HG02571 (cell line): ENCODE results near the gene CSPG5.

Experiments used
- ATAC-seq: cut with Tn5 transposase; IDR thresholded peaks from one replicate; pipeline ENCODE4 v1.9.1; 2021; ENCODE audit warnings: mild to moderate bottlenecking, moderate library complexity; ENCODE audit not compliant: unreplicated experiment

Gene CSPG5, protein sequence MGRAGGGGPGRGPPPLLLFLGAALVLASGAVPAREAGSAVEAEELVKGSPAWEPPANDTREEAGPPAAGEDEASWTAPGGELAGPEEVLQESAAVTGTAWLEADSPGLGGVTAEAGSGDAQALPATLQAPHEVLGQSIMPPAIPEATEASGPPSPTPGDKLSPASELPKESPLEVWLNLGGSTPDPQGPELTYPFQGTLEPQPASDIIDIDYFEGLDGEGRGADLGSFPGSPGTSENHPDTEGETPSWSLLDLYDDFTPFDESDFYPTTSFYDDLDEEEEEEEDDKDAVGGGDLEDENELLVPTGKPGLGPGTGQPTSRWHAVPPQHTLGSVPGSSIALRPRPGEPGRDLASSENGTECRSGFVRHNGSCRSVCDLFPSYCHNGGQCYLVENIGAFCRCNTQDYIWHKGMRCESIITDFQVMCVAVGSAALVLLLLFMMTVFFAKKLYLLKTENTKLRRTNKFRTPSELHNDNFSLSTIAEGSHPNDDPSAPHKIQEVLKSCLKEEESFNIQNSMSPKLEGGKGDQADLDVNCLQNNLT

DNA sequence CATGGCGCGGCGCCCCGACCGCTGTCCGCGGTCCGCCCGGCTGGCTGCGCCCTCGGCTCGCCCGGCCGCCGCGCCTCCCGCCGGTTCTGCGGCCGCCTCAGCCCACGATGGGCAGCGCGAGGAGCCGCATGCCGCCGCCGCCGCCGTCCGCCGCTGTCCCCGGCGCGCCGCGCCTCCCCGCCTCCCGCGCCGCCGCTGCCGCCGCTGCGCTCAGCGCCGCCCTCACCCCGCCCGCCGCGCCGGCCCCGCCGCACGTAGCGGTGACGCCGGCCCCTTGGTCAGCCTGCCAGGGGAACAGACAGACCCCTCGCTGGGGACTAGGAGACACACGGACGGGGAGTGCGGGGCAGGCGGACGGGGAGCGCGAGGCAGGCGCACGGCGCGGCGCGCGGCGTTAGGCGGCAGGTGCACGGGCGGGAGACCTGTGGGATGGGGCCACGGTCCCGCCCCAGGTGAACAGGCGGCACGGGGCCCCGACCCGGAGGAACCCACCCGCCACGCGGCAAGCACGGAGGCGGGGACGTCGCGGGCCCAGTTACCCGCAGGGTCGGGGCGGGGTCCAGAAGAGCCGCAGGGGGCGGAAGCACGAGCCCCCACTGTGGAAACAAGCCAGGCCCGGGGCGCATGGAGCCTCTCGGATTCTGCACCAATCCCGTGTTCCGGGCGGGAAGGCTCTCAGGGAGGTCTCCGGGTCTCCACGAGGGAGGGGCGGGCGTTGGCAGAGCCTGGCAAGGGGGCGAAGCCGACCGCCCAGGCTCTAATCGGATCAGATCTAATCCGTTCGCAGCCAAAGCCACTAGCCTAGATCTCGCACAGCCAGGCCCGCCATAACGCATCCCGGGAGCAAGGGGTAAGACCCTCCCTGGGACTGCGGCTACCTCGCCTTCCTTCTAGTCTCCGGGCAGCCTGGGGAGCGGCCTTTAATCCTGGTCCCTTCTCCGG lies at the start of gene CSPG5:
TSS of gene CSPG5 (minus strand) at position 175 of the 942 bp plus-strand sequence. CDS start at position 3, 172 bp downstream.
- ATAC-seq, result peak; percentile 50

GRCh38 chr3:47628426-47628825 lies 49.8 kb upstream of the CSPG5 start:
- no peak for ATAC-seq

- ATAC-seq, result no peak
Observed at GRCh38 chr3:47622671-47623461, 44.2 kb upstream of the CSPG5 start.

- ATAC-seq, result no peak
Observed at GRCh38 chr3:47617086-47618010, 38.7 kb upstream of the CSPG5 start.

DNA sequence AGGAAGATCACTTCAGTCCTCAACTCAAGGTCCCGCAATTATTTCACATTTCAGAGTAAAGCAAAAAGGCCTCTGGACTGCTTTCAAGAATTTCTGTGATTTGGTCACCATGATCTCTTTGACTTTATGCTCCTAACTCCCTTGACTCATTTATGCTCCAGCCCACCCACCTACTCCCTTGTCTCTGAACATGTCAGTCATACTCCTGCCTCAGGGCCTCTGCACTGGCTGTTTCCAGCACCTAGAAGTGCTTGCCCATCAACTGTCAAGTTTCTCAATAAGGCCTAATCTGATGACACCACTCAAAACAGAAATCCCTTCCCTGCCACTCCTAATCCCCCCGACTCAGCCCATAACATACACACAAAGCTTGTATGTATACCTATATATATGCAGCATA lies 36.1 kb upstream of the CSPG5 start:
- ATAC-seq, result no peak

DNA sequence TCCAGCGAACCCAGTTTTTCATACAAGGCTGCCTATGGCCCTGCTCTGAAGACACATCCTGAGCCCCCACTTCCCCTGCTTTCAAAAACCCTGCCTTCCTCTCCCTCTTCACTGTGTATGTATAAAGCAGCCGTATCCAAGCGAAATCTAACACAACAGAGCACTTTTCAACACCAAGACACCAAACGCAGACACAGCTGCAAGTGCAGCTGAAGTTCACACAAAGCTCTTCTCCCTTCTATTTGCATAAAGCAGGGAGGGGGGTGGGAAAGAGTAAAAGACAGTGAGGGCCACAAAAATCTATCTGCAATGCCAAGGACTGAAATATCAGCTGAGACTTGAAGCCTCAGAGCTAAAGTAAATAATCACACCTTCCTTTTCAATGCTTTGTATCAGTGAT lies 35.1 kb upstream of the CSPG5 start:
- no peak for ATAC-seq

- no peak for ATAC-seq
Observed at GRCh38 chr3:47612879-47613278, 34.2 kb upstream of the CSPG5 start.

- ATAC-seq, result no peak
Observed at GRCh38 chr3:47612178-47612577, 33.5 kb upstream of the CSPG5 start.

- ATAC-seq, result no peak
Observed at GRCh38 chr3:47611576-47611975, 32.9 kb upstream of the CSPG5 start.

GRCh38 chr3:47610583-47610982 lies 31.9 kb upstream of the CSPG5 start:
- no peak for ATAC-seq

DNA sequence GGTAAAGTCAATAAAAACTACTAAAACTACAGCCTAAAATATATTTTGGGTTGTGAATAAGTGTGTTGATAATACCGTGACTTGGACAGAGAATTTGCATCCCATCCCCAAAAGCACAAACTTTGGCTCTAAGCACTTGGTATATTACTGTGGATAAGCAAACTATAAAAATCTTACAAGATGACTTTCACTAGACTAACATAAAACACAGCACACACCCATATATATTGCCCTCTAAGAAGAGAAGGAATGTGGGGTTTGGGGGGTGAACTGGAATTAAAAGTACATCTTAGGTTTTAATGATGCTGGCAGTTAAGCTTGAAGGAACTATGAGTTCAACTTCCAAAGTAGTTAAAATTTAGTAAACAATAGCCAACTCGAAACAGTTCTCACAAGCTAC lies 28.7 kb upstream of the CSPG5 start:
- no peak for ATAC-seq

- no peak for ATAC-seq
Observed at GRCh38 chr3:47606165-47606564, 27.5 kb upstream of the CSPG5 start.

DNA sequence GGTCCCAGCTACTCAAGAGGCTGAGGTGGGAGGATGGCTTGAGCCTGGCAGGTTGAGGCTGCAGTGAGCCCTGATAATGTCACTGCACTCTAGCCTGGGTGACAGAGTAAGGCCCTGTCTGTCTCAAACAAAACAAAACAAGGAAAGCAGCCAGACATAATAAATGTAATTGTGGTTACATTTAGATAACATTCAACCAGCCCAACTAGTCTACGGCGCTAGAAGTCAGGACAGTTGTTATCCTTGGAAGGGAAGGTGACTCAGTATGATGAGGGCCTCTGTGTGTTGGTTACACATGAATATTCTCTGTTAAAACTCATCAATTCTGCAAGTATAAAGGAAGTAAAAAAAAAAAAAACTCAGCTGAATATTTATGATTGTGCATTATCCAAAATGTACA lies 27.0 kb upstream of the CSPG5 start:
- no peak for ATAC-seq

DNA sequence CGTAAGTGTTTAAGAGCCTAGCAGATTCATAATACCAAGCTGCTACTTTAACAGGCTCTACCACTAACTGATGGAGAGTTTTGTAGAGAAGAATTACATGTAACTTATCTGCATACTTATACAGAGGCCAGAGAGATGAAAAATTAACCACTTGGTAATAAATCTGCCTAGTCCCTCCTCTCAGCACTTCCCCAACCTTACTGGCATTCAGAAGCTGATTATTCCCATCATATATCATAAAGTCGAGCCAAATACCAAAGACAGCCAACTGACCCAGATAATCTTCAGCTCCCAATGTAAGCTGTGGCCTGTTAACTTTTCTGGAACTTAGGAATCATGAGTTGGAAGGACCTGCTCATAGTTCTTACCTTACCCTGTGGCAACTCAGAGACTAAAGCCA lies 25.5 kb upstream of the CSPG5 start:
- no peak for ATAC-seq

DNA sequence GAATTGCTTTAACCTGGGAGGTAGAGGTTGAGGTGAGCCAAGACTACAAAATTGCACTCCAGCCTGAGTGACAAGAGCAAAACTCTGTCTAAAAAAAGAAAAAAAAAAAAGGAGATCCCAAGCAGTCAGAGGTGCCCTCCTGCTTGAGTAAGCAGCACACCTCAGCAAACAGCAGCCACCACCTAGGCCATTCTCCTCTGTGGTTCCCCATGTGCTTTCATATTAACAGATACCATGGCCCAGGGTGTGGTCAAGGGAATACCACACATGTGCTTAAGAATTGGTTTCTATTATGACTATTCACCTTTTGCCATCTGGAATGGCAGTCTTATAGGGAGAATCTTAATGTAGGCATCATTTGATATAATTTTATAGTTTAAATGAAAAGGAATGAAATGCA lies 24.7 kb upstream of the CSPG5 start:
- no peak for ATAC-seq

DNA sequence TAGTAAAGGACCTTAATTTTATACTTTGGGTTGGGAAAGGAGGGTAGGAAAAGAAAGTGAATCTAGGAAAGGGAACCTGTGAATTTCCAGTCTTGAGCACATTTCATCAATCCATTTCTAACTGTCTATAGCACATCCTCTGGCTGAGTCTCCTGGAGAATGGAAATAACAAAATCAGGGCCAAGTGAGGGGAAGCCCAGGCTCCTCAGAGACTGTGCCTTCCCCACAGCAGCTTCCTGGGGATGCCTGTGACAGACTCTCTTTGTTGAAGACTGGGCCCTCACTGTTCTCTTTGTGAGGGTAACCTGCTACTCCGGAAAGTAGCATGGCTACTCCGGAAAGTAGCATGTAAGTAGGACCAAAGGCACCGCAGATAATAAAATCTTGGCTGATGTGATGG lies 22.6 kb upstream of the CSPG5 start:
- ATAC-seq, result no peak

- no peak for ATAC-seq
Observed at GRCh38 chr3:47594792-47595191, 16.1 kb upstream of the CSPG5 start.

DNA sequence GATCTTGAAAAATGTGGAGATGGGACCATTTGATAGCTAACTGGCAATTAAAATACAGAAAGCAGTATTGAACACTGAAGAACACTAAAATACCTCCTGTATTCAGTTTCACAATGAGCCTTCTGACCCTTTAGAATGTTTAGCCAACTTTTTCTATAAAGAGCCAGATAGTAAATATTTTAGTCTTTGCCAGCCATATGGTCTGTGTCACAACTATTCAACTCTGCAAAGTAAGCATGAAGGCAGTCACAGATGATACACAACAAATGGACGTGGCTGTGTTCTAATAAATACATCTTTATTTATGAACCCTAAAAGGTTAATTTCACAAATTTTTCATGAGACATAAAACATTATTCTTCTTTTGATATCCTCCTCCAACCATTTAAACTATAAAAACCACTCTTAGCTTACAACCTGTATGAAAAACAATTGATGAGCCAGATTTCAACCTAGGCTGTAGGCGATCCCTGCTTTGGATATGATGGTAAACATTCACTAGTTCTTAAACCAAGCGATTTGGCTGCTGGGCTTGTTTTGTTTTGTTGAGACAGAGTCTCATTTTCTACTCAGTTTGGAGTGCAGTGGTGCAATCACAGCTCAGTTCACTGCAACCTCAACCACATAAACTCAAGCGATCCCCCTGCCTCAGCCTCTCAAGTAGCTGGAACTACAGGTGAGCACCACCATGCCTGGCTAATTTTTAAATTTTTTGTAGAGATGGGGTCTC lies 13.6 kb upstream of the CSPG5 start:
- no peak for ATAC-seq

DNA sequence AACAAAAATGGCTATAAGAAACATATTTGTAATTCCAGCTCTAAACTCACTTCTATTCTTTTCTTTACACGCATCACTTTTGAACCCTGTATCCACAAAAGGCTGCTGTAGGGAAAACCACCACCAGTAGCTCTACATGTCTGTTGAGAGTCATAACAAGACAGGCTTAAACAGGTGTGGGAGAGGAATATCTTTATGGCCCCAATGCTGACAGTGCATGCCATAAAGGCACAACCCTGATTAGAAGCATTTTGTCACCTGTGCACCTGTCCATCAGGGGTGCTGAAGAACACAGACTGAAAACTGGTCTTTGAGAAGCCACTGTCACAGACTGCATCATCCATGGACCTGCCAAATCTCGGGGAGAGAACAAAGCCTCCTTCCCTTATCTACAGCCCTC lies 11.6 kb upstream of the CSPG5 start:
- ATAC-seq, result no peak
